Measurements from ENCODE around the gene CCNL2.
"Not testable (repeated sequence)": the region's sequence is repeated elsewhere in the genome, so short reads cannot be mapped to it uniquely, and the experiment has no call there.

Gene CCNL2

DNA sequence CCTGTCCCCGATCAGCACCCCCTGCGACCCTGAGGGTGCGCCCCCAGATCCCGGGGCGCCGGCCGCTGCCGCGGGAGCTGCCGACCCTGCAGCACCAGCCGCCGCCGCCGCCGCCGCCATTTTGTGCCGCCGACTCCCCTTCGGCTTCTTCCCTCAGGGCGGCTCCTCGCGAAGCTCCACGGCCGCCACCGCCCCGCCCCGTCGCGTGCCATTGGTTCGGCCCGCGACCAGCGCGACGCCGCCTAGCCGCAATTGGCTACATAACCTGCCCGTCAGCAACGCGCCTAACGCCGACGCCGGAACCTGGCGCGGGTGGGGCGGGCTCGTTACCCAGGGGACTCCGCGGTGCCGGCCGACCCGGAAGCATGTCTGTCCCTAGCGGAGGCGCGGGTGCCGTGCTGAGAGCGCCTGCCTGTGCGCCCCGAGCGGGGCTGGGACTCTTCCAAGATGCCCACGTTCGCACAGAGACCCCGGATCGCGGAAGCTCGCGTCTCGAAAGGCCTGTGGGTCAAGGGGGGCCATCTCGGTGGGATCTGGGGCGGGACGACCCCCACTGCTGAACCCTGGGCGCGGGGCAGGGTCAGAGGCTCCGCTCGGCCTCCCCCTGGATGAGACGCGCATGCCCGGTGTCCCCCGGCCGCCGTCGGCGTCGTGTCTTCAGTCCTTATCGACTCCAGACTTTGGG, at the start of gene CCNL2:
CCNL2 (minus strand) TSS at position 149 of the 685 bp plus-strand sequence; CDS start at position 120, 29 bp downstream.
- peak; percentile 58 to 99 (median 95) for DNase-seq

DNA sequence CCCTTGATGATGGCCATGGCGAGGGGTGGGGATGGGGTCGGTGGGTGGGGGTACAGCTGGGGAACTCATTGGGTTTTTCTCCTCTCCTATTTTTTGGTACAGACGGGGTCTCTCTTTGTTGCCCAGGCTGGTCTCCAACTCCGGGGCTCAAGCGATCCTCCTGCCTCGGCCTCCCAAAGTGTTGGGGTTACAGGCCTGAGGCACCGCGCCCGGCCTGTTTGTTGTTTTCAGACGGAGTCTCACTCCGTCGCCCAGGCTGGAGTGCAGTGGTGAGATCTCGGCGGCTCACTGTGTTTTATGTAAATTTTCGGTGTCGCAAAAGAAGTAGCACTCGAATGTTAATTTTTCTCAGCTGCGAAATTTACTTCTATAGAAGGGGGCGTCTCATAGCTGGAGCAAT, 47.5 kb upstream of the CCNL2 start:
- DNase-seq = not testable (repeated sequence)

DNA sequence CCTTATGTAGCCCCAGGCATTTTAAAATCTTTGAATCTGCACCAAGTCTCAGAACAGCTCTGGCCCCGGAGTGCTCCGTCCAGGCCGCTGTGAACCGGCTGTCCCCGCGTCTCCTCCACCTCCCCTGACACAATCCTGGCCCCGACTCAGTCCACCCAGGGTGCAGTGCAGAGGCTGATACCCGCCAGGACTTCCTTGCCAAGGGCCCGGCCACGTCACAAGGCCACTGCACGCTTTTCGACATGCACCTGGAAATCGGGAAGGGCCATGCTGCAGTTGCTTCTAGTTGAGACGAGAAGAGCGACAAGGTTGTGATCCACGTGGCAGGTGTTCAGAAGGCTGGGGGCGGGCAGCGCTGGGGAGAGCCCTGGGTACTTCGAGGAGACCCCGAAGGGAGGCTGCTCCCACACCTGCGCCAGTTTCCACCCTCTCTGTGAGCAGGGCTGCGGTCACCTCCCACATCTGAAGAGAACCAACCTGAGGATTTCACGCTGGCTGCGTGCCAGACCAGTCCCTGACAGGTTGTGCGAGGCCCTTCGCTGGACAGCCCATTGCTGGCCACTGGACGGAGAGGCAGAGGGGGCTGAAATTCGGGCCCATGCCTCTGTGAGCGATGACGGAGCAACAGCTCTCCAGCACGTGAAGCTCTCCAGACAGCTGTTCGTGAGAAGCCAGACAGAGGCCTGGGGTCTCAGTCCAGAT, 43.1 kb upstream of the CCNL2 start:
- no peak for DNase-seq

DNA sequence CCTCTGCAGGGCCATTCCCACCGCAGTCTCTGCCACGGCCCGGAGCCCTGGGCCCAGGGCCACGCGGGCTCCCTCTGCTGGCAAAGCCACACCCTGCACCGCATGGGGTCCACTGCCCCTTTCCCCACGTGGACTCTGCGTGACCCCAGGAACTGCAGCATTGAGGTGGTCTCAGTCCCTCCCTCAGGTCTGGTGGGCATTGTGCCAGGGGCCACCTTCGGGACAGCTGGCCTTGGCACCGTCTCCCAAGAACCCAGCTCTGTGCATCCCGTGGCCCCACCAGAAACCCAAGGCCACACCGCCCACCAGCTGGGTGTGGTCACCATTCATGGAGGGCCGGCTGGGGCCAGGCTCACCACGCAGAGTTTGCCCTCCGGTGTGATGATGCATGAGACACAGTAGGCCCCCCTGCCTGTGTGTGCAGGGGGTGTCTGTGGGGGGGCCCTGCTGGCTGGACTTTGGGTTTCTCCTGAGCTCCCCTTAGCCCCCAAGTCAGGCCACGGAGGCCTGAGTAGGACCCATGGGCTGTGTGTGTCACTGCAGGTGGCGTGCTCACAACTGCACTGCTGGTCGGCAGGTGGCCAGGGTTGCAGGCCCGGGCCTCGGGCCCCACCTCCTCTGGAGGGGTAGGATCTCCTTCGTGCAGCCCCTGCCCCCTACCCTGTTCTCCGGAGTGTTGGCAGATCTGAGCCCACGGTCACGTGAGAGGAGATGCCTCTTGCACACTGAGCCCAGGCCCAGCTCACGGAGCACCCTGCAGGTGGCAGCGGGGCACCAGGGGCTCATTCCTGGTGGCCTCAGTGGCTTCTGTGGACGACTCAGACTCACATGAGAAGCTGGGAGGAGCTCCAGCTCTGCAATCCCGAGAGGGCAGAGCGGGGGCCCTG, 42.1 kb upstream of the CCNL2 start:
- peak in 4 of 14 donors; percentile 20 to 53 (median 42) for DNase-seq

DNA sequence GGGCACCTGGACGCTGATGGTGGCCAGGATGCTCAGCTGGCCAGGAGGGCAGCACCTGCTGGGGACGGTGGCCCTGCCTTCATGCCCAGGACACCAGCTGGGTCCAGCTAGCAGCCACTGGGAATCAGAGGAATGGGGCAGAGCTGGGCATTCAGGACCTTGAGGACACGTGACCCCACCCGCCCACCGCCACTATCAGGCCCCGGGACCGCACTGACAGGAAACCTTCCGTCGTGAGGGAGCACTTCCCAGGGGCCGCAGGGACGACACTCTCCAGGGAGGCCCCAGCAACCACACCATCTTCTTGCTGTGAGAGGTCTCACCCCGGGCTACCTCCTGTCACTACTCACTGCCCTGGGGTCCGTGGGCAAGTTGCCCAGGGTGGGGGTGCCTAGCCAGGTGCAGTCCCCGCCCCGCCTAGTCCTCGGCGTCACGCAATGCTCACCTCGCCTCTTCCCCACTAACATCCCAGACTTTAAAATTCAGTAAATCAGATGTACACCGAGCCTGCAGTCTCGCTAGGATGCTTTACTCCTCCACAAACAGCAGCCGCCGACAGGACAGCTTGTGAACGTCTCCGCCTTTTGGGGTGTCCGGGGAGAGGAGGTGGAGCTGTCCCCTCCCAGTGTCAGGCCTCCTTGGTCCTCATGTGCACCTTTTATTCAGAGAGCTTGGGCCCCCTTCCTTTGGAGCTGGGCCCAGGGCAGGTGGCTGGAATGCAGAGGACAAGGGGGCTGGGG, 41.3 kb upstream of the CCNL2 start:
- DNase-seq = peak in 1 of 14 donors; percentile 28

DNA sequence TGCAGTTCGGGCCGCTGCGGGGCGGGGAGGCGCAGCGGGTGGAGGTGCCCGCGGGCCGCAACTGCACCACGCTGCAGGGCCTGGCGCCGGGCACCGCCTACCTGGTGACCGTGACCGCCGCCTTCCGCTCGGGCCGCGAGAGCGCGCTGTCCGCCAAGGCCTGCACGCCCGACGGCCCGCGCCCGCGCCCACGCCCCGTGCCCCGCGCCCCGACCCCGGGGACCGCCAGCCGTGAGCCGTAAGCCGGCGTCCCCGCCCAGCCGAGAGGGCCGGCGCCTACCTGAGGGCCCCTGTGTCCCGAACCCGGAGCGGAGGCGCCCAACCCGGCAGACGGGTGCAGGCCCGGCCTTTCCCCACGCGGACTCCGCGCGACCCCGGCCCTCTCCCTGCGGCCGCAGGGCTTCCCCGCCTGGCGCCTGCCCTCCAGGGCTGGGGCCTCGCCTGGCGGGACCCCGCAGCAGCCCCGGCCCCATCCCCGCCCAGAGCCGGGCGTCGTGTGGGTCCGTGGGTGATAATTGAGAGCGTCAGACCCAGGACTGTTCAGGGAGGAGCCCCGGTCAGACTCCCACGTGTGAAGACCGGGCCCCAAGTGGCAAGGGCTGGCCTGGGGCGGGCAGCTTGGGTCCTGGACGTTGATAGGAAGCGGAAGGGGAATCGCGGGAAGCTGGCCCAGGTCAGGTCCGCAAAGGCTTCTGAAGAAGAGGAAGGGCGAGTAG, 40.6 kb upstream of the CCNL2 start:
- DNase-seq = no peak

DNA sequence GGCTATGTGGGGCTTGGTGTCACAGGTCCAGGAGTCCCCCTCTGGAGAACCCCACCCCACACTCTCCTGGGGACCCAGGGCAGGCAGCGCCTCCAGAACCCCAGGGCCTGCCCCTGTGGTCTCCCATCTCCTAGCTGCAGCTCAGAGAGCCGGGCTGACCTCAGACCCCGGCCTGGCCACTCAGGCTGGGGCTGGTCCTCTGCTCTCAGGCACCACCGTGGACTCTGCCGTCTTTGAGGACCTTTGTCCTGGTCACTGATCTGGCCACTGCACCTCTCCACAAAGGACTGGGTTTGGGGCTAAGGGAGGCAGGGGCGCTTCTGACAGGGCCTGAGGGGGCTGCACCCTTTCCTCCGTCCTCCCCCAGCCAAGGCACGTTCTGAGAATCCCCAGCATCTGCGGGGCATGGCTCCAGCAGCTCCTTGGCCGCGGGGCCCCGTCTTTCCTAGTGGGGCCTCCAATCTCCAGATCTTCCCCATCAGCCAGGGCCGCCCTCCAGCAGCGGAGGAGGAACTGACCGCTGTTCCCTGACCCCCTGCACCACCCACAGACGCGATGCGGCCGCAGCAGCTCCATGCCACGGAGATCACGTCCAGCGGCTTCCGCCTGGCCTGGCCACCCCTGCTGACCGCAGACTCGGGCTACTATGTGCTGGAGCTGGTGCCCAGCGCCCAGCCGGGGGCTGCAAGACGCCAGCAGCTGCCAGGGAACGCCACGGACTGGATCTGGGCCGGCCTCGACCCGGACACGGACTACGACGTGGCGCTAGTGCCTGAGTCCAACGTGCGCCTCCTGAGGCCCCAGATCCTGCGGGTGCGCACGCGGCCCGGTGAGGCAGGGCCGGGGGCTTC, 39.6 kb upstream of the CCNL2 start:
- DNase-seq = no peak

DNA sequence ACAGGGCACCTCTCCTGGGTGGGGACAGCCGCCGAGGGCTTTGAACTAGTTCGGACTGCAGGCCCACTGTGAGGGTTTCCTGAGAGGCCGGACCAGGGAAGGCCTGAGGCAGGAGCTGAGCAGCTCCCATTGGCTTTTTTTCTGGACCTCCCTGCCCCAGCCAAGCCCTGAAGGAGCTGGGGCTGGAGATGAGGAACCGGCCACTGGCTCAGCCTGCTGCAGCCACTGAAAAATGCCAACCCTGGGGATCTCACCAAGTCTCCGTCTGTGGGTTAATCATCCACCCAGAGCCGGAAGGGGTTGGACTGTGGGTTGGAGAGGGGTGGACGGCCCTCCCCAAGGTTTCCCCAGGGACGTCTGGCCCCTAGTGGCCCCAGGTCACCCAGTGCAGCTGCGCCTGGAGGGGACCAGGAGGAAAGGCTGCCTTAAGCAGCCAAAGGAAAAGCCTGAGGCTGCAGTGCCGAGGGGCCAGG, 38.8 kb upstream of the CCNL2 start:
- DNase-seq = no peak

DNA sequence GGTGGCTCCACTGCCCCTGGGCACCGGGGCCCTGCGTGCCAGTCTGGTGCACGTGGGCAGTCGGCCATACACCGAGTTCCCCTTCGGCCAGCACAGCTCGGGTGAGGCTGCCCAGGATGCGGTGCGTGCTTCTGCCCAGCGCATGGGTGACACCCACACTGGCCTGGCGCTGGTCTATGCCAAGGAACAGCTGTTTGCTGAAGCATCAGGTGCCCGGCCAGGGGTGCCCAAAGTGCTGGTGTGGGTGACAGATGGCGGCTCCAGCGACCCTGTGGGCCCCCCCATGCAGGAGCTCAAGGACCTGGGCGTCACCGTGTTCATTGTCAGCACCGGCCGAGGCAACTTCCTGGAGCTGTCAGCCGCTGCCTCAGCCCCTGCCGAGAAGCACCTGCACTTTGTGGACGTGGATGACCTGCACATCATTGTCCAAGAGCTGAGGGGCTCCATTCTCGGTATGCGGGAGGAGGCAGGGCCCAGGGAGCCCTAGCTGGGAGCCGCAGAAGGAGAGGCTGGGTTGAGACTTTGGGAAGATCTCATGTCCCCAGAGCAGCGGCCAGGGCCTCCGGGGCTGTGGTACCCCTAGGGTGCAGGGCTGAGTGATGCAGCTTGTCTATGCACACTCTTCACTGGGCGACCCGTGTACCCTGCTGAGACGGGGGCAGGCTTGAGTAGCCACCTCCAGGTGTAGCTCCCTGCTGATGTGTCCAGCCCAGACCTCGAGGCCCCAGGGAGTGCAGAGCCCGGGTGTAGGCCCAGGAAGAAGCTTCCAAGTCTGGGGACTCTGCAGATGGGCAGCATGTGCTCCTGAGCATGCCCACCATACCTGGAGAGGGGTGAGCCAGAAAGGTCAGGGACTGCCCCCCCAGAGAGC, 38.1 kb upstream of the CCNL2 start:
- DNase-seq = no peak

DNA sequence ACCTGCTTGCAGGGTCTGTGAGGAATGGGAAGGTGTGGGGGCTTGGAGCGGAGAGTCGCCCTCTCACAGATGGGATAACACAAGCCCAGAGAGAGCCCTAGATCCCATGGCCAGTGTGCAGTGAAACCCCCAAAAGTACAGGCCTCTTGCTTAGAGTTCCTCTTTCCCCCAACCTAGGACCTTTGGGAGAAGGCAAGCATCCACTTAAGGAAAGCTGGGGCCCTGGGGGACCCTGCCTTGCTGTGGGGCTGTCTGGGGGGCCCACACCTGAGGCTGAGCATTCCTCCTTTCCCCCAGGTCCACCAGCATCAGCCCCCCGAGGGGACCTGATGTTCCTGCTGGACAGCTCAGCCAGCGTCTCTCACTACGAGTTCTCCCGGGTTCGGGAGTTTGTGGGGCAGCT, 37.5 kb upstream of the CCNL2 start:
- no peak for DNase-seq

DNA sequence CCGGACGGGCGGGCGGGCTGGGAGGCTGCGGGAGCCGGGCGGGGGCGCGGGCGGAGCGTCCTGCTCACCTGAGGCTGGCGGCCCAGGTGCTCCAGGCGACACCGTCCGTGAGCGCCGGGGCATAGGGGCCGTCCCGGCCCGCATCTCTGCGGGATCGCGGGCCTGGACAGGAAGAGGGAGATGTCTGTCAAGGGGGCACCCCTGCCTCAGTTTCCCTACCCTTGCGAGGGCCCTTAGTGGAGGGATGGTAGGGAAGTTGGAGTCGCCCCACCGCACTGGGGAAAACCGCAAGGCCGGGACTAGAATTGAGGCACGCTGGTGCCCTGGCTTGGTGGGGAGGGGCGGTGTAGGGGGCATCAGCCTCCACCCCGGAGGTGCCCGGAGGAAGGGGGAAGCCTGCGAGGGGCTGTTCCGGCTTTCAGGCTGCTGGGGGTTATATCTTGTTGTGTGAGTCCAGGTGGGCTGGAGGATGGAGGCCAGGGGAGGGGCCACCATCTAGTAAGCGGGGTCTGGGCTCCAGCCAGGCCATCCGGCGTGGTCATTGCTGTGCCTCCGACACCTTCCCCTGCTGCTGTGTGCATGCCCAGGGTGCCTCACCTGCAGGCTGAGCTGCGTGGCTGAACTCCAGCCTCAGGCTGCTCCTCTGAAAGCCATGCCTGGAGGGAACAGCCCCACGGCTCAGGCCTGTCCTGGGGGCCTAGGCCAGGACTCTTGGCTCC, 36.9 kb upstream of the CCNL2 start:
- no peak for DNase-seq

DNA sequence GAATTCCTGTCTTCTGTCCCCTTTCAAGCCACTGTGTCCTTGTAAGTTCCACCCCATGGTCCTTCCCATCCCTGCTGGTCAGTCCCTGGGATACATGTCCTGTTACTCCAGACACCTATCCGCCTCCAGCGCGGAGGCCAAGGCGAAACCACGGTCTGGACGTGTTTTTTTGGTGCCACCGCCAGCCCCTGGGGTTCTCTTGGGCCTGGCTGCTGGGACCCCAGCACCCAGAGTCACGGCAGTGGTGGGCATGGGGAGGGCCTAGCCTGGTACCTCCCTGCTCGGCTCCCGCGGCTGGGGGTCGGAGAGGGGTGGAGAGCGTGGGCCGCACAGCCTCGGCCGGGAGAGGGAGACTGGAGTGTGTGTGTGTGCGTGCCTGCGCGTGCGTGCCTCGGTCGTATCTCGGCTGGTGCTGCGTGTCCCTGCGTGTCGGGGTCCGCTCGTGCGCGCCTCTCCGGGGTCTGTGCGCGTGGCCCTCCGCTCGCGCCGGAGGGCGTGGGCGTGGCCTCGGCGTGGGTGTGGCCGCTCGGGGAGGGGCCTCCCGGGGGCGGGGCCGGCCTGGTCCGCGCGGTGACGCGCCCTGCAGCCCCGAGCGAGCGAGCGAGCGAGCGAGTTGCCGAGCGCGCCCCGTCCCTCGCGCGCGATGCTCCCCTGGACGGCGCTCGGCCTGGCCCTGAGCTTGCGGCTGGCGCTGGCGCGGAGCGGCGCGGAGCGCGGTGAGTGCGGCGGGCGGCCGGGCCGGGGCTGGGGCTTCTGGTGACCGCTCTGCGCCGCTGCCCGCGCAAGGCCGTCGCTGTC, 36.2 kb upstream of the CCNL2 start, which contains the start of gene VWA1:
VWA1 (plus strand) TSS at position 585 of the 798 bp plus-strand sequence; CDS start at position 644, 59 bp downstream.
- peak in 8 of 14 donors; percentile 32 to 78 (median 54) for DNase-seq

DNA sequence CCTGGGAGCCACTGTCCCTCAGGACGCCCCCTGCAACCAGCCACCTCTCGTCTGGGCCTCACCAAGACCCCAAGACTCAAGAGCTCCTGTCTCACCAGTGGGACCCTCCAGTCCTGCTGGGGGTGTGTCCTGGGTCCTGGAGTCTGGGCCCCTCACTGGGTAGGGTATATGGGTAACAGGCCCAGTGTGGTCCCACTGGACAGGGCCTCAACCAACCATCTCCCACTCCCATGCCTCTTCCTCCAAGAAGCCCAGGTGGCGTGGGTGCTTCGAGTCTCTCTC, 35.6 kb upstream of the CCNL2 start:
- DNase-seq = no peak

DNA sequence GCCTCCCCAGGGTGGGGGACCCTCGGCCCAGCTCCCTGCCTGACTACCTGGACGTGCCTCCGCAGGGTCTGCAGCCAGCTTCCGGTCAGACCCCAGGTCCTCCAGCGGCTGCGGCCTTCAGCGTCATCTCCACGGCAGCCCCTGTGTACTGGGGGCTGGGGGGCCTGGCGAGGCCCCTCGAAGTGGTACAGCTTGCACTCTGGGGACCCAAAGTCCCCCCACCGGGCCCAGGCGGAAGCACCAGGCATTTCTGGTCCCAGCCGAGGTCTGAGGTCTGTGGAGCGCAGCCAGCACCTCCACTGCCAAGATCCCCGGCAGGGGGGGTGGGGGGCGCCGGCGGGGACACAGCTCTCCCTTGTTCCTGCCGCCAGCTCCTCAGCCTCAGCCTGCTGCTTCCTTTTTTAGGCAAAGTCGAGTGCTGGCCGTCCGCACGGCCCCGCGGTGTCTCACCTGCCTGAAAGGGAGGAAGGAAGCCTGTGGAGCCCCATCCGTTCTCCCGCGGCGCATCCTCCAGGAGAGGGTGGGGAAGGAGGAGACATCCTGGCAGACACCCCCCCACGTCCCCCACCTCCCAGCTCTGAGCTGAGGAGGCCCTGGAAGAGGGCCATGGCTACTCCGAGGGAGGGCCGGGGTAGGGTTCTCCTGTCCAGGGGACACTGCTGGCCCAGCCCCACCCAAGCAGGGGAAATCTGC, 35.1 kb upstream of the CCNL2 start:
- peak in 12 of 14 donors; percentile 14 to 81 (median 64) for DNase-seq

DNA sequence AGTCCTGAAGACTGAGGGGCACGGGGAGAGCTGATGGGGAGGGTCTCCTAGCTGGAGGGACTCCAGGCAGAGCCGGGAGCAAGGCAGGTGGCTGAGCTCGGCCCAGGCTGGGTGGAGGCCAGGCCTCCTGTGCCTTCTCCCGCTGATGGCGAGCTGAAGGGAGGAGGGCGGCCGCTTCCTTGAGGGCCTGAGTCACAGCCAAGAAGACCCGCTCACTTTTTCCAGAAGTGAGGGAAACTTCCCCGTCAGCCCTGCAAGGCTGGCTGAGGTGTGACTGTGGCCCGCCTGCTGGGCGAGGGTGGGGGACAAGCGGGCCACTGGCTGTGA, 34.6 kb upstream of the CCNL2 start:
- DNase-seq = peak in 5 of 14 donors; percentile 35 to 75 (median 58)

DNA sequence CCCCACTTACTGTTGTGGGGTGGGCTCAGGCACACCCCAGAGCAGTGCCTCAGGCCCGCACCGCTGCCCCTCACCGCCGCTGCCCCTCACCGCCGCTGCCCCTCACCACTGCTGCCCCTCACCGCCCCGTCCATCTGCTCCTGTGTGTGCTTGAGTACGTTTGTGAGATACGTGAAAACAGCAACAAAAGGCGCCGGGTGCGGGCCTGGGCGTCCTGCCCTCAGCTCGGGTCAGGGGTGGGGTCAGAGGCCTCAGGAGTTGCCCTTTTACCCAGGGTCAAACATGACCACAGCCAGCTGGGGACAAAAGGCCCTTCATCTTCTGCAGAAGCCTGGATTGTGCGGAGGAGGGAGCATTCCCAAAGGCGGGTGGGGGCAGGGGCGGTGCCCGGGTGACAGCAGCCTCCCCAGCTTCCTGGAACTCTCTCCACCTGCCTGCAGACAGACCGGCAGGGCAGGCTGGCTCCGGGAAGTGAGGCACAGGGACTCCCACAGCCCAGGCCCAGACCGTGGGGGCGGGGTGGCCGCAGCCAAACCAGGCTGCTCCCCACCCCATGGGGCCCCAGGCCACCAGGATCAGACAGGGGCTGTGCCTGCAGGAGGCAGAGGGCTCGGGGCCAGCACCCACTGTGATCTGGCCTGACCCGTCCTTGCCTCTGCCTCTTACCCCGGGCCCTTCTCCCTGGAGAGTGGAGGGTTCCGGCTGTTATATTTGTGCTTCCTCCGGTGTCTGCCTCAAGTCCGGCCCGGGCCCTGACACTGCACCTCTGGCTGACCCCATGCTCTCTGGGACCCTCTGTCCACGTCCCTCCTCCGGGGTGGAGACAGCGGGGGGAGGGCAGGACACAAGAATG, 34.0 kb upstream of the CCNL2 start:
- peak in 10 of 14 donors; percentile 46 to 92 (median 68) for DNase-seq

Measured in C1 segment of cervical spinal cord (tissue), 14 donors.